Measurements from ENCODE around the gene MAGI3. TPM values are rescaled to one million over a fixed set of nuclear protein-coding genes. Genes with fewer than 3 reads are reported as not detected.

The MAGI3 gene
- total RNA-seq, 1 donor from 2014 or later, result 5.4 TPM

- intact Hi-C loops (cut with micrococcal nuclease), result no loop called here
- Histone ChIP-seq H3K4me1 (no peaks in the 10 kb centered on the region), H3K27me3 (ENCODE audit: low read depth) (no peaks in the 10 kb centered on the region), H3K27ac (replicated peaks) (no peak overlapping the region), H3K4me3 (no peak overlapping the region), H3K9me3 (replicated peaks) (no peaks in the 10 kb centered on the region), H3K36me3 (no peaks in the 10 kb centered on the region)
- no peak for TF ChIP-seq CTCF (IDR thresholded peaks at IDR 0.05; ENCODE audit: borderline replicate concordance)
- no peak for DNase-seq
These were observed 186.0 kb downstream of the MAGI3 start for GRCh38 chr1:113576271-113576670.

- Histone ChIP-seq H3K9me3 (replicated peaks) (no peaks in the 10 kb centered on the region), H3K4me3 (no peak overlapping the region), H3K27ac (replicated peaks) (no peak overlapping the region), H3K27me3 (ENCODE audit: low read depth) (no peaks in the 10 kb centered on the region), H3K4me1 (no peaks in the 10 kb centered on the region), H3K36me3 (no peaks in the 10 kb centered on the region)
- intact Hi-C loops (cut with micrococcal nuclease), result no loop called here
- no peak for DNase-seq
- TF ChIP-seq CTCF (IDR thresholded peaks at IDR 0.05; ENCODE audit: borderline replicate concordance), result no peak
These were observed 189.1 kb downstream of the MAGI3 start for GRCh38 chr1:113579256-113580018.

GRCh38 chr1:113581323-113581722, 191.0 kb downstream of the MAGI3 start:
- no peak for DNase-seq
- intact Hi-C loops (cut with micrococcal nuclease), result no loop called here
- Histone ChIP-seq H3K4me3 (no peak overlapping the region), H3K36me3 (peaks cover 5% of the 10 kb centered on the region), H3K27ac (replicated peaks) (no peak overlapping the region), H3K9me3 (replicated peaks) (no peaks in the 10 kb centered on the region), H3K27me3 (ENCODE audit: low read depth) (no peaks in the 10 kb centered on the region), H3K4me1 (no peaks in the 10 kb centered on the region)
- no peak for TF ChIP-seq CTCF (IDR thresholded peaks at IDR 0.05; ENCODE audit: borderline replicate concordance)

- intact Hi-C loops (cut with micrococcal nuclease), result no loop called here
- TF ChIP-seq CTCF (IDR thresholded peaks at IDR 0.05; ENCODE audit: borderline replicate concordance), result no peak
These were observed 191.8 kb downstream of the MAGI3 start for GRCh38 chr1:113582084-113582483.

GRCh38 chr1:113587475-113587874, 197.2 kb downstream of the MAGI3 start:
- Histone ChIP-seq H3K27me3 (ENCODE audit: low read depth) (no peaks in the 10 kb centered on the region), H3K4me3 (no peak overlapping the region), H3K4me1 (no peaks in the 10 kb centered on the region), H3K27ac (replicated peaks) (no peak overlapping the region), H3K9me3 (replicated peaks) (no peaks in the 10 kb centered on the region), H3K36me3 (peaks cover 11% of the 10 kb centered on the region)
- TF ChIP-seq CTCF (IDR thresholded peaks at IDR 0.05; ENCODE audit: borderline replicate concordance), result no peak
- no peak for DNase-seq
- intact Hi-C loops (cut with micrococcal nuclease), result no loop called here

More at GRCh38 chr1:113582084-113582483, 191.8 kb downstream of the MAGI3 start:
- Histone ChIP-seq H3K4me3 (no peak overlapping the region), H3K27me3 (ENCODE audit: low read depth) (no peaks in the 10 kb centered on the region), H3K4me1 (no peaks in the 10 kb centered on the region), H3K9me3 (replicated peaks) (no peaks in the 10 kb centered on the region), H3K27ac (replicated peaks) (no peak overlapping the region), H3K36me3 (peaks cover 5% of the 10 kb centered on the region)
- DNase-seq, result no peak

Measured in left ventricle myocardium inferior (tissue), 1 donor.